NCI-H2196 treated with DMSO at 0.1 percent for 48 hours (cell line): Measurements from ENCODE around the gene LILRA1.
"Not testable (repeated sequence)": the region's sequence is repeated elsewhere in the genome, so short reads cannot be mapped to it uniquely, and the experiment has no call there.

Source experiments
- DNase-seq: peaks from one replicate; lab custom pipeline; 2025; ENCODE audit not compliant: unreplicated experiment; lab: John Stamatoyannopoulos, UW

Gene LILRA1

DNA sequence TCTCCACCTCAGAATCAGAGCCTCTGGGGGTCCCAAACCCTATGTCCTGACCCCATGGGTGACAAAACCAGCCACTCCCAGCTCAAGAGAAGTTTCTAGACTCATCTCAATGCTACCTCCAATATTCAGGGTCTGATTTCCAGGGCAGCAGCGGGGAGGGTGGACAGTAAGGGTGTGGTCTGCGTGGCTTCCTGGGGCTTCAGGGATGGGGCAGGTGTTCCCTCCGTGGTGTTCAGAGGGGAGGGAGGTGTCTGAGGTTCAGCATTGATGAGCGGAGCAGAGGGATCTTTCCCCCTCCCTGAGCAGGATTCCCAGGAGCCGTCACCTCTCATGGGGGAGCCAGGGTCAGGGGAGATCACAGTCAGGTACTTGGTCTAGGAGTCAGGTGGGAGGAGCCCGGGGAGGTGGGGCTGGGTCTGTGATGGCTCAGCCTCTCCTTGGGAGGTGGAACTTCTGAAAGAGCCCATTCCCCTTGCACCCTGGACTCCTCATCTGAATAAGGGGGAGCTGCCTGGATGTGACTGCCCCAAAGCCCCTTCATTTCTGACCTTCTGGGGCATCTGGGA, 16.9 kb upstream of the LILRA1 start:
- no peak for DNase-seq

DNA sequence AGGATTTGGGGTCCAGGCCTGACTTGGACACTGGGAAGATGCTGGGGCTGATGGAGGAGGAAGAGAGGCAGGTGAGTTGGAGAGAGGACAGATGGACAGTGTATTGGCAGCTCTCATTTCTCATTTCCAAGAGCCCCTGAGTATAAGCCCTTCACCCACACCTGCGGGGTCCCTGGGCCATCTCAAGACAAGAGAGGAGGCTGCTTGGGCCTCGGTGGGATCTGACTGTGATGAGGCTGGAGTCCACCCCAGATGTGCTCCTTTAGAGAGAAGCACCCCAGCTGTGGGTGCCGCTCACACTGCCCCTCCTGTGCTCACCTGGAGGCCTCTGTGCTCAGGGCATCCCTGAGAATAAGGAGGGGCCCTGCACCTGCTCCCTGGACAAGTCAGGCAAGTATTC, 16.1 kb upstream of the LILRA1 start:
- DNase-seq, result no peak

- not testable (repeated sequence) for DNase-seq
Measured at GRCh38 chr19:54578268-54578667, 15.2 kb upstream of the LILRA1 start.

- no peak for DNase-seq
Measured at GRCh38 chr19:54586397-54586796, 7.0 kb upstream of the LILRA1 start.

DNA sequence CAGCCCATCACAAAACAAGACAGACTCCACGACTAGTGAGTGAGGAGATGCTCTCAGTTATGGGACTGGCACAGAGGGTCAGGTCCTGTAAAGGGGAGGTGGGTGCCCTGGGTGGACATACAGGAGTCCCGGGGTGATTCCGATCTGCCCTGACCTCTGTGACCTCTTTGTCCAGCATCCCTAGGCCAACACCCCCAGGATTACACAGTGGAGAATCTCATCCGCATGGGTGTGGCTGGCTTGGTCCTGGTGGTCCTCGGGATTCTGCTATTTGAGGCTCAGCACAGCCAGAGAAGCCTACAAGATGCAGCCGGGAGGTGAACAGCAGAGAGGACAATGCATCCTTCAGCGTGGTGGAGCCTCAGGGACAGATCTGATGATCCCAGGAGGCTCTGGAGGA, 6.4 kb upstream of the LILRA1 start:
- no peak for DNase-seq

GRCh38 chr19:54593931-54594626, 647 bp downstream of the LILRA1 start:
- not testable (repeated sequence) for DNase-seq

DNA sequence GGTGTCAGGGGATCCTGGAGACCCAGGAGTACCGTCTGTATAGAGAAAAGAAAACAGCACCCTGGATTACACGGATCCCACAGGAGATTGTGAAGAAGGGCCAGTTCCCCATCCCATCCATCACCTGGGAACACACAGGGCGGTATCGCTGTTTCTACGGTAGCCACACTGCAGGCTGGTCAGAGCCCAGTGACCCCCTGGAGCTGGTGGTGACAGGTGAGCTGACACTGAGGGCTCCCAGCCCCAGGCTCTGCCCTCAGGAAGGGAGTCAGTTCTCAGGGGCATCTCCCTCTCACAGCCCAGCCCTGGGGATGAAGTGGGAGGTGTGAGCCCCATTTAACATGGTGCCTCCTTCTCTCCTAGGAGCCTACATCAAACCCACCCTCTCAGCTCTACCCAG, 1.3 kb downstream of the LILRA1 start:
- no peak for DNase-seq

DNA sequence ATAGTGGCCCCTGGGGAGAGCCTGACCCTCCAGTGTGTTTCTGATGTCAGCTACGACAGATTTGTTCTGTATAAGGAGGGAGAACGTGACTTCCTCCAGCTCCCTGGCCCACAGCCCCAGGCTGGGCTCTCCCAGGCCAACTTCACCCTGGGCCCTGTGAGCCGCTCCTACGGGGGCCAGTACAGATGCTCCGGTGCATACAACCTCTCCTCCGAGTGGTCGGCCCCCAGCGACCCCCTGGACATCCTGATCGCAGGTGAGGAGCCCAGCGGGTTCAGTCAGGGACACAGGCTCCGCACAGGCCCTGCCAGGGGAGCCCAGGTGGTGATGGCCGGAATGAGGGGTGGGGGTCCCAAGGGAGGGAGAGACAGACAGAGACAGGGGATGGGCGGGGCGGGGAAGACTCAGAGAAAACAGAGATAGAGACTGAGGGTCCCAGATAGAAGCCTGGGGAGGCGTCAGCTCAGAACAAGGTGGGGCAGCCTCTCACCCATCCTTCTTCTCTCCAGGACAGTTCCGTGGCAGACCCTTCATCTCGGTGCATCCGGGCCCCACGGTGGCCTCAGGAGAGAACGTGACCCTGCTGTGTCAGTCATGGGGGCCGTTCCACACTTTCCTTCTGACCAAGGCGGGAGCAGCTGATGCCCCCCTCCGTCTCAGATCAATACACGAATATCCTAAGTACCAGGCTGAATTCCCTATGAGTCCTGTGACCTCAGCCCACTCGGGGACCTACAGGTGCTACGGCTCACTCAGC, 2.4 kb downstream of the LILRA1 start:
- not testable (repeated sequence) for DNase-seq

- DNase-seq, result no peak
Measured at GRCh38 chr19:54600212-54600611, 6.8 kb downstream of the LILRA1 start.

GRCh38 chr19:54606230-54606629, 12.8 kb downstream of the LILRA1 start:
- no peak for DNase-seq

GRCh38 chr19:54606891-54607784, 13.7 kb downstream of the LILRA1 start:
- DNase-seq, result no peak

GRCh38 chr19:54607785-54608150, 14.3 kb downstream of the LILRA1 start:
- DNase-seq, result no peak

DNA sequence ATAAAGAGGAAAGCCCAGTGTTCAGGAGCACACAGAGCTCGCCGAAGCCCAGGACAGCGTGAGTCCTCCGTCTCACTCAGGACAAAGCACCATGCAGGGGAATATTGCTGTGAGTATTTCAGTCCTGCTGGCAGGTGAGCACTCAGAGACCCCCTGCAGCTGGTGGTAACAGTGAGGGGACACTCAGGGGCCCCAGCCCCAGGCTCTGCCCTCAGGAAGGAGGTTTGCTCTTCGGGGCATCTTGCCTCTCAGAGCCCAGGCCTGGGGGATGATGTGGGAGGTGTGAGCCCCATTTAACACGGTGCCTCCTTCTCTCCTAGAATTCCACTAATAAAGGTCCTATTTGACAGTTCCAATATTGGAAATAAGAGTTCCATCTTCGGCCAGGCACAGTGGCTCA, 14.8 kb downstream of the LILRA1 start:
- DNase-seq, result no peak

DNA sequence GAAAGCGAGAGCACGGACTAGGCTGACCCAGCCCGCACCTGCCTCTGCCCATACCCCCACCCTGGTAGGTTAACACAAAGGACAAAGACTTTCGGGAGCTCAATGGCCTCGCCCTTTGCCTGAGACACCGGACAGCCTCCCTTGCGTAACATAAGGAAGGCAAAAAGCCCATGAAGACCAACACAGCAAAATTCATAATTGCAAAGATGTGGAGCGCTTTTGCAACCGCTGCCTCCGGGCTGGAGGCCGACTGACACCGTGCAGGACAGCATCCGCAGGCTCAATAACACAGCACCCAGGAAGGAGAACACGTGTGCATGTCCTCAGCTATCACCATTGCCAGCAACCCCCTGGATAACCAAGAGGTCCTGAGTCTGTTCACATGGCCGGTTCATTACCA, 15.4 kb downstream of the LILRA1 start:
- DNase-seq, result no peak

DNA sequence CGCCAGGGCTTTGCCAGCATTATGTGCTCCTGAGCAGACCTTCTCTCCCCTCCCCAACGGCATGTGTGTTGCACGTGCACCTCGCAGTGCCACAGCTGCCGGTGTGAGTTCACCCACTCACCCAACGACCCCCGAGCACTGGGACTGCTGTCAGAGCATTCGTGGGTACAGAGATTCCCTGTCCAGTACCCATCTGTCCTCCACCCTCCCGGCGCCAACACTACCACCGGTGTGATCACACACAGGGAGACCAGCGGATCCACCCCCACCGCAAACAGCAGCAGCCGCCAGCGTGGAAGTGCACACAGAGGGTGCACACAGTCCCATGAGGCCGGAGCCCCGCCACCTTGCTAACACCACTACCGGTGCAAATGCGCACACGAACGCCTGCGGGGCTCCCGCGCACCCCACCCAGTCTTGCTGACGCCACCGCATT, 15.9 kb downstream of the LILRA1 start:
- no peak for DNase-seq

- DNase-seq, result no peak
Measured at GRCh38 chr19:54612428-54612827, 19.0 kb downstream of the LILRA1 start.

DNA sequence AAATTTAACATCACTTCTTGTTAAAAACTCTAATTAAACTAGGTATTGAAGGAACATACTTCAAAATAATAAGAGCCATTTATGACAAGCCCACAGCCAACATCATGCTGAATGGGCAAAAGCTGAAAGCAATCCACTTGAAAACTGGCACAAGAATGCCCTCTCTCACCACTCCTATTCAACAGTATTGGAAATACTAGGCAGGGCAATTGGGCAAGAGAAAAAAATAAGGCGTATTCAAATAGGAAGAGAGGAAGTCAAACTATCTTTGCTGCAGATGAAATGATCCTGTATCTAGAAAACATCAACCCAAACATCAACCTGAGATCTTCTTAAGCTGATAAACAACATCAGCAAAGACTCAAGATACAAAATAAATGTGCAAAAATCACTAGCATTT, 21.3 kb downstream of the LILRA1 start:
- DNase-seq, result no peak

DNA sequence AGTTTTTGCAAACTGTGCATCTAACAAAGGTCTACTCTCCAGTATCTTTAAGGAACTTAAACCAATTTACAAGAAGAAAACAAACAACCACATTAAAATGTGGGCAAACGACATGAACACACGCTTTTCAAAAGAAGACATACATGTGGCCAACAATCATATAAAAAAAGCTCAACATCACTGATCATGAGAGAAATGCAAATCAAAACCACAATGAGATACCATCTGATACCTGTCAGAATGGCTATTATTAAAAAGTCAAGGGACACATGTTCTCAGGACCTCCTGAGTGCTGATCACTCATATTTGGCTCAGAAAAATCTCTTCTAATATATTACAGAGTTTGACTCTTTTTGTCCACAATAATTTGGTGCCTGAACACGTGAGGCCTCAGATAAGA, 22.6 kb downstream of the LILRA1 start:
- no peak for DNase-seq

DNA sequence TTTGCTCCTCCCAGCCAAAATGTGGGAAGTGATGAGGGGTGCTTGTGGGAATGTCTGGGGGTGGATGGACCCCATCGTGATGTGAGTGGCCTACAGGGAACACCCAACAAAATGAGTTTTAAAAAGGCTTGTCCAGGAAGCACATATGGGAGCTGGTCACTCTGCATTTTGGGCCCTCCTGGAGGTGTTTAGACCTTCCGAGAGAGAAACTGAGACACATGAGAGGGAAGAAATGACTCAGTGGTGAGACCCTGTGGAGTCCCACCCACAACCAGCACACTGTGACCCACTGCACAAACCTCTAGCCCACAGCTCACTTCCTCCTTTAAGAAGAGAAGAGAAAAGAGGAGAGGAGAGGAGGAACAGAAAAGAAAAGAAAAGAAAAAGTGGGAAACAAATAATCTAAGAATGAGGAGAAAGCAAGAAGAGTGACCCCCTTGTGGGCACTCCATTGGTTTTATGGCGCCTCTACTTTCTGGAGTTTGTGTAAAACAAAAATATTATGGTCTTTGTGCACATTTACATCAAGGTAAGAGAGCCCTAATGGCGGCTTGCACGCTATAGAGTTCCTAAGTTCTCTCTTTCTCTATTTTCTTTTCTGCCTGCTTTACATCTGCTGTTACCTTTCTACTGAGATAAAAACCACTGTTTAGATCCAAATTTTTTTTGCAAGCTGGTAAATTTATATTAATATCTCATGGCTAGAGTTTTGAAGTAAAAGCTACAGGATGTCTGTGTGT, 23.6 kb downstream of the LILRA1 start:
- no peak for DNase-seq

- no peak for DNase-seq
Measured at GRCh38 chr19:54620464-54620863, 27.0 kb downstream of the LILRA1 start.

- no peak for DNase-seq
Measured at GRCh38 chr19:54622431-54622830, 29.0 kb downstream of the LILRA1 start.
